GM12801 (cell line): Measurements from ENCODE around the gene STYX.

ENCODE experiments used
- CTCF ChIP-seq: IDR thresholded peaks from one replicate; pipeline ENCODE4 v1.5.1; 2011; ENCODE audit warnings: control low read depth; ENCODE audit not compliant: insufficient read length; ENCODE audit errors: extremely low read depth

Gene STYX

DNA sequence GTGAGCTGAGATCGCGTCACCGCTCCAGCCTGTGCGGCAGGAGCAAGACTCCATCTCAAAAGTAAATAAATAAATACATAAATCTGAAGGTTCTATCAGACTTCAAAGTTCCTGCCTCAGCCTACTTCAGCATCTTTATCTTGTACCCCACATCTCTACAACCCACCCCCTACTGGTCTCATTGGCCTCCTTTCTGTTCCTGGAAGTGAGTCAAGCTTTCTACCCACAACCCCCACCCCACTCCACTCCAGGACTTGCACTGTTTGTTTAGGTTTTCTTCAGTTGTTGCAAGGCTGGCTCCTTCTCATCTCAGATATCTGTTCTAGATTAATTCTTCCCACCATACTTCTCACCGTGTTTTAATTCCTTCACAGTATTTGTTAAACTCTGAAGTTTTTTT is 23.7 kb upstream of the STYX start:
- TF ChIP-seq CTCF: no peak

GRCh38 chr14:52706724-52707706 is 23.0 kb upstream of the STYX start, which contains the start of gene PSMC6:
Gene PSMC6, plus strand, starts transcription at chr14:52707200. Its CDS starts 20 bp downstream, at chr14:52707220.
- no peak for TF ChIP-seq CTCF

DNA sequence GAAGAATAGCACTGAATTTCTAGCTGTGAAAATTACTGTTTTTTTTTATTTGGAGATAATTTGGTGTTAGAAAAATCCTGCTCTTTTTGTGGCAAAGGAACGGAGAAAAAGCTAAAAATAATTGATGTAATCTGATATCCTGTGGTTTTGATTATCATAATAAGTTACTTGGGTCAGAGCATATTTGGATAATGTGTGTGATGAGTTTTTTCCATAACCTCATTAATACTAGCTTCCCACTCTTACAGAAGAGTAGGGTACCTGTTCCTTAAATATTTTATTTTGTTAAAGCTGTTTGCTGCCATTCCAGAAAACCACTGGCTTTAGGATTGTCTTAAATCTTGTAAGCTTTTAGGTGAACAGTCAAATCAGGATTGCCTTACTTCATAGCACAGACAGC is 18.3 kb upstream of the STYX start:
- TF ChIP-seq CTCF: no peak

- TF ChIP-seq CTCF: no peak
These were observed 13.8 kb upstream of the STYX start for GRCh38 chr14:52716155-52716554.

DNA sequence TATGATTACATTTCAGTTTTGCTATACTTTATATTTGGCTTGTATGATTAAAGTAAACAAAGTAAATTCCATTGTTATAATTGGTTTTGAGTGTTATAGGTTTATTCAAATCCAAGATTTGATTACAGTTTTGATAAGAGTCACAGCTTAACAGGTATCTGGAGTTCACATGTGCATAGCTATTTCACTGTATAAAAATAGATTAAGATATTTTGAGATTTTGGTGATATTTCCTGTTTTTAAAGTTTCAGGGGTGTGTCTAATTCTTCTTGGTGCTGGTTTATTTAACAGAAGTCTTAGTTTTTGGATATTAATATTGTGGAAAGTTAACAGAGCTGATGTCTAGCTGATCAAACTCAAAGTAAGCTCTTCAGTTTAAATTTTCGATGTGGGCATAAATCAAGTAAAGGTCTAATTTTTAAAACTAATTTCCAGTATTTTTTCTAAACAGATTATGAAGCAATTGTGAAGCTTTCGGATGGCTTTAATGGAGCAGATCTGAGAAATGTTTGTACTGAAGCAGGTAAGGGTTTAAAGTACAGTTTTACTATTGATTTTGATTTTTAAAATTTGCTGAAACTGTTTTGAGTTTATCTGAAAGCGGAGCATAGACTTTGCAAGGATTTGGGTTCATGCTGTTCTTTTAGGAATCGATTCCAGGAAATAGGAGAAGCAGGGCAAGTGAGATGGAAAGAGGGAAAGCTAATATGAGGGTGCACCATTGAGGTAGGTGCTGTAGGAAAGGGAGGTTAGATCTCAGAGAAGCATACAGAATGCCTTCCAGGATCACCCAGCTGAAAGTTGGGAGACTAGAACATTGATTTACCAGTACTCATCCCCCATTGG is 6.2 kb upstream of the STYX start:
- TF ChIP-seq CTCF: no peak

DNA sequence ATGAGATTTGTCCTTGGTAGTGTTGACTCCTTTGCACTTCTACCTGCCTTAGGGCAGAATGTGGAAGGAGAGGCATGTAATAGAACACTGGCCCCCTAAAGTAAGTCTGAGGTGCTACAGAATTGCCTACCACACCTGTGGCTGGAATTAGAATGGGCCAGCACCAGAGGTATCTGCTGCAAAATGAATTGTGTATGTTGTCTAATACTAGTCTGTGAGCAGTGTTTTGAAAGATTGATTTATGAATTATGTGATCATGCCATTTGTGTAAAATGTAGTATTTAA is 5.7 kb upstream of the STYX start:
- TF ChIP-seq CTCF: no peak

GRCh38 chr14:52729585-52729924 is 411 bp upstream of the STYX start:
- no peak for TF ChIP-seq CTCF
